Loucy (cell line): ENCODE data around the gene MAPKBP1.

Source experiments
- CTCF ChIP-seq: fragments of 200-600 bp; sonication (generic); conservative IDR thresholded peaks from 2 replicates; pipeline ENCODE4 v1.5.1; 2014; ENCODE audit warnings: mild to moderate bottlenecking, antibody characterized with exemption, low read length
- EZH2phosphoT487 ChIP-seq: fragments of 200-600 bp; IDR thresholded peaks from 2 replicates; pipeline ENCODE4 v1.6.1; 2018; ENCODE audit warnings: antibody characterized with exemption, mild to moderate bottlenecking, moderate library complexity, borderline replicate concordance

- TF ChIP-seq CTCF (no peak), EZH2phosphoT487 (no peak)
These were observed 51.6 kb downstream of the MAPKBP1 start for GRCh38 chr15:41825572-41826535.
